Endothelial cell of umbilical vein (primary cell): ENCODE data around the gene AHI1. TPM values are rescaled to one million over a fixed set of nuclear protein-coding genes. Genes with fewer than 3 reads are reported as not detected.

Experiments used
- BruUV-seq: library from RNA; stranded (reverse); fragments of 400-500 nt; replicated peaks from 2 replicates; lab custom pipeline; 2021; lab: Mats Ljungman, UMichigan
- CTCF ChIA-PET: fragments of 300-600, 350-600 bp; sonication (Branson Sonifier 250); formaldehyde crosslinking; loops from one replicate; lab custom pipeline; 2021; ENCODE audit warnings: antibody characterized with exemption, inconsistent platforms; lab: Charles Lee
- POLR2A ChIA-PET: fragments of 300-600, 350-600 bp; sonication (Branson Sonifier 250); formaldehyde crosslinking; loops from one replicate; lab custom pipeline; 2021; ENCODE audit warnings: antibody characterized with exemption, inconsistent platforms; lab: Charles Lee
- DNase-seq: peaks from one replicate; pipeline ENCODE4 v3.0.0-alpha.2; 2011; ENCODE audit warnings: low read depth, low spot score
- FAIRE-seq: peaks from 2 replicates; lab custom pipeline; 2011; peaks lifted over from hg19 to GRCh38; lab: Jason Lieb, UNC
- H2AFZ ChIP-seq: 2 replicates; pipeline ENCODE4 v1.6.0; 2012; ENCODE audit warnings: low read depth, low read length, control low read depth, inconsistent platforms
- H3K27ac ChIP-seq: 2 replicates; pipeline ENCODE4 v1.5.1; 2011; ENCODE audit warnings: low read depth, mild to moderate bottlenecking, control low read depth, low read length, moderate library complexity; ENCODE audit not compliant: insufficient read depth
- H3K27me3 ChIP-seq, 2 experiments: 2 replicates each; pipeline versions ENCODE4 v1.6.0 to v1.6.1; 2011; ENCODE audit warnings: low read length in 2 of 2, mixed read lengths in 1 of 2; ENCODE audit not compliant: control insufficient read depth in 2 of 2, insufficient read depth in 2 of 2
- H3K36me3 ChIP-seq, 2 experiments: 2 replicates in 1 of 2; 3 replicates in 1 of 2; pipeline ENCODE4 v1.5.1; 2011; ENCODE audit warnings: low read length in 2 of 2, mild to moderate bottlenecking in 1 of 2, moderate library complexity in 1 of 2; ENCODE audit not compliant: control insufficient read depth in 2 of 2, insufficient read depth in 2 of 2; ENCODE audit errors: extremely low read depth in 1 of 2
- H3K4me1 ChIP-seq: 3 replicates; pipeline ENCODE4 v1.5.1; 2011; ENCODE audit warnings: mild to moderate bottlenecking, low read length; ENCODE audit not compliant: control insufficient read depth, insufficient read depth; ENCODE audit errors: extremely low read depth
- H3K4me2 ChIP-seq: 2 replicates; pipeline ENCODE4 v1.6.1; 2011; ENCODE audit warnings: low read length, control low read depth, mixed read lengths; ENCODE audit not compliant: insufficient read depth
- H3K4me3 ChIP-seq, 3 experiments: fragments of 200-600 bp in 1 of 3; sonication (generic), shearing (Covaris generic) in 1 of 3; replicated peaks in 1 of 3; 2 replicates each; pipeline ENCODE4 v1.5.1; 2011 to 2016; ENCODE audit warnings: control low read depth in 3 of 3, low read length in 3 of 3, mild to moderate bottlenecking in 2 of 3, inconsistent platforms in 1 of 3, low read depth in 1 of 3, moderate library complexity in 1 of 3; ENCODE audit not compliant: insufficient read depth in 1 of 3
- H3K79me2 ChIP-seq: 2 replicates; pipeline ENCODE4 v1.6.0; 2012; ENCODE audit warnings: low read length, inconsistent platforms; ENCODE audit not compliant: control insufficient read depth, insufficient read depth
- H3K9ac ChIP-seq: replicated peaks from 2 replicates; pipeline ENCODE3; 2011; ENCODE audit warnings: low read length, control low read depth; ENCODE audit not compliant: insufficient read depth; ENCODE audit errors: extremely low read depth
- H3K9me1 ChIP-seq: replicated peaks from 3 replicates; pipeline ENCODE4 v1.6.0; 2011; ENCODE audit warnings: mild to moderate bottlenecking, low read length; ENCODE audit not compliant: control insufficient read depth, insufficient read depth; ENCODE audit errors: extremely low read depth
- H3K9me3 ChIP-seq: replicated peaks from 2 replicates; pipeline ENCODE4 v1.5.1; 2012; ENCODE audit warnings: low read length, inconsistent platforms; ENCODE audit not compliant: control insufficient read depth, insufficient read depth
- H4K20me1 ChIP-seq: replicated peaks from 2 replicates; pipeline ENCODE3; 2011; ENCODE audit warnings: mild to moderate bottlenecking, low read length; ENCODE audit not compliant: control insufficient read depth, insufficient read depth; ENCODE audit errors: extremely low read depth
- CTCF ChIP-seq, 2 donors: IDR thresholded peaks; 1 replicate in 1 of 2; 2 replicates in 1 of 2; pipeline ENCODE4 v1.5.1; 2011; ENCODE audit warnings: low read length in 2 of 2, mild to moderate bottlenecking in 2 of 2, moderate library complexity in 2 of 2, control low read depth in 1 of 2, inconsistent platforms in 1 of 2, low read depth in 1 of 2; ENCODE audit not compliant: insufficient read depth in 1 of 2; ENCODE audit errors: extremely low read depth in 1 of 2
- EZH2 ChIP-seq: IDR thresholded peaks from 2 replicates; pipeline ENCODE4 v1.6.1; 2012; ENCODE audit warnings: borderline replicate concordance, low read depth, mild to moderate bottlenecking, moderate library complexity, low read length, inconsistent platforms; ENCODE audit not compliant: severe bottlenecking
- FOS ChIP-seq: IDR thresholded peaks from 2 replicates; pipeline ENCODE4 v1.6.1; 2011; ENCODE audit warnings: mild to moderate bottlenecking, low read length, moderate library complexity, borderline replicate concordance; ENCODE audit not compliant: insufficient read depth
- GATA2 ChIP-seq: IDR thresholded peaks from 2 replicates; pipeline ENCODE4 v1.7.0; 2011; ENCODE audit warnings: low read depth, mild to moderate bottlenecking, moderate library complexity, mixed read lengths, low read length; ENCODE audit not compliant: insufficient read length, insufficient read depth
- JUN ChIP-seq: IDR thresholded peaks from 2 replicates; pipeline ENCODE4 v1.6.1; 2011; ENCODE audit warnings: borderline replicate concordance, low read depth; ENCODE audit not compliant: insufficient read length, insufficient read depth
- MAX ChIP-seq: IDR thresholded peaks from 2 replicates; pipeline ENCODE4 v1.6.1; 2011; ENCODE audit not compliant: insufficient read depth, insufficient read length
- MYC ChIP-seq: IDR thresholded peaks from one replicate; pipeline ENCODE4 v1.6.1; 2011; ENCODE audit warnings: mild to moderate bottlenecking, low read depth, low read length
- POLR2A ChIP-seq: IDR thresholded peaks from 2 replicates; pipeline ENCODE4 v1.6.1; 2012; ENCODE audit warnings: low read depth, mild to moderate bottlenecking, control low read depth, low read length
- POLR2AphosphoS5 ChIP-seq: IDR thresholded peaks from 2 replicates; pipeline ENCODE4 v1.6.1; 2012; ENCODE audit warnings: low read depth, mild to moderate bottlenecking, control low read depth, low read length, moderate library complexity; ENCODE audit not compliant: insufficient read depth
- dilution Hi-C: fragments of 300-500 bp; cut with MboI; formaldehyde crosslinking; loops from one replicate; pipeline ENCODE4 v1.15.0; 2019; ENCODE audit warnings: low sequenced_read_pairs; ENCODE audit not compliant: extremely low pct_ligation_motif_present
- intact Hi-C: fragments of 100-400 bp; cut with micrococcal nuclease; formaldehyde crosslinking; loops from one replicate; pipeline ENCODE4 v1.10.0; 2022
- polyA plus RNA-seq, 4 experiments: library from polyadenylated mRNA; depleted of rRNA in 3 of 4; stranded (reverse) in 3 of 4; unstranded in 1 of 4; fragments of >200 nt; gene quantifications; 2 replicates each; pipeline versions ENCODE4 v1.2.1 to v1.2.3, GENCODE V29; 2011 to 2012; ENCODE audit warnings: missing spikeins in 1 of 4
- total RNA-seq: library from RNA; stranded (reverse); gene quantifications from 2 replicates; pipeline ENCODE4 v1.2.3, GENCODE V29; 2021

AHI1 gene
- total and polyA plus RNA-seq, 2 donors (not counting 3 experiments of a cell fraction or from before 2014, with no cell fraction given): 5.1 to 20.7 TPM

GRCh38 chr6:135411339-135411738, 86.2 kb downstream of the AHI1 start:
- TF ChIP-seq MYC (no peak), EZH2 (no peak), CTCF (IDR thresholded peaks at IDR 0.05; ENCODE audit: extremely low read depth in 1 of 2, insufficient read depth in 1 of 2, low read depth in 1 of 2, low read length in 2 of 2) (peak in 1 of 2 donors; percentile 5), POLR2AphosphoS5 (no peak), POLR2A (no peak)
- dilution Hi-C loops (no loop called here), intact Hi-C loops (no loop called here)
- H3K27me3 ChIP-seq: no peaks in the 10 kb centered on the region
- FAIRE-seq: no peak
- H3K4me3 ChIP-seq: no peak overlapping the region
- ChIA-PET POLR2A (interaction anchor here (0.6 kb wide), 1 partner anchor 371 kb away, joined by 3 read pairs; no protein-coding TSS in a partner anchor), CTCF (interaction anchor here (0.6 to 1.4 kb wide), 6 partner anchors 11 to 1348 kb away, joined by 3 to 10 read pairs (median 4); no protein-coding TSS in a partner anchor)
- no peak overlapping the region for H3K9ac ChIP-seq
- H2AFZ ChIP-seq: no peak overlapping the region
- H3K9me3 ChIP-seq: no peaks in the 10 kb centered on the region
- no TSS peak for BruUV-seq
- no peaks in the 10 kb centered on the region for H3K4me1 ChIP-seq
- H3K9me1 ChIP-seq: no peaks in the 10 kb centered on the region
- H3K79me2 ChIP-seq: no peaks in the 10 kb centered on the region
- H3K4me2 ChIP-seq: no peak overlapping the region
- H3K27ac ChIP-seq: no peak overlapping the region
- no peaks in the 10 kb centered on the region for H4K20me1 ChIP-seq
- H3K36me3 ChIP-seq: peaks cover 2% of the 10 kb centered on the region in 2 experiments
- DNase-seq: no peak

- Histone ChIP-seq H2AFZ (no peak overlapping the region), H3K79me2 (no peaks in the 10 kb centered on the region), H3K27ac (no peak overlapping the region), H3K4me1 (no peaks in the 10 kb centered on the region), H3K36me3 (peaks cover 2% of the 10 kb centered on the region in 2 experiments), H3K4me2 (no peak overlapping the region), H3K27me3 (no peaks in the 10 kb centered on the region), H3K4me3 (no peak overlapping the region), H4K20me1 (no peaks in the 10 kb centered on the region), H3K9me1 (no peaks in the 10 kb centered on the region), H3K9ac (no peak overlapping the region), H3K9me3 (no peaks in the 10 kb centered on the region)
- dilution Hi-C loops (no loop called here), intact Hi-C loops (no loop called here)
- BruUV-seq: no TSS peak
- FAIRE-seq: no peak
- no peak for DNase-seq
- CTCF ChIA-PET: interaction anchor here (0.9 to 1.4 kb wide), 3 partner anchors 11 to 267 kb away, joined by 3 to 10 read pairs (median 4); no protein-coding TSS in a partner anchor
- POLR2A ChIA-PET: no interaction called here
- no peak for TF ChIP-seq CTCF (IDR thresholded peaks at IDR 0.05; ENCODE audit: extremely low read depth in 1 of 2, insufficient read depth in 1 of 2, low read depth in 1 of 2, low read length in 2 of 2)
- no peak for TF ChIP-seq POLR2A
- TF ChIP-seq JUN: no peak
- TF ChIP-seq EZH2: no peak
- TF ChIP-seq GATA2: no peak
- no peak for TF ChIP-seq MYC
- TF ChIP-seq MAX: no peak
- TF ChIP-seq FOS: no peak
- no peak for TF ChIP-seq POLR2AphosphoS5
Observed at GRCh38 chr6:135410856-135411255, 86.7 kb downstream of the AHI1 start.
